HG03135 (cell line): ENCODE results near the gene HOXC4.

Source experiments
- ATAC-seq: cut with Tn5 transposase; IDR thresholded peaks from one replicate; pipeline ENCODE4 v1.9.1; 2021; ENCODE audit warnings: mild to moderate bottlenecking, moderate library complexity; ENCODE audit not compliant: unreplicated experiment

Gene HOXC4

DNA sequence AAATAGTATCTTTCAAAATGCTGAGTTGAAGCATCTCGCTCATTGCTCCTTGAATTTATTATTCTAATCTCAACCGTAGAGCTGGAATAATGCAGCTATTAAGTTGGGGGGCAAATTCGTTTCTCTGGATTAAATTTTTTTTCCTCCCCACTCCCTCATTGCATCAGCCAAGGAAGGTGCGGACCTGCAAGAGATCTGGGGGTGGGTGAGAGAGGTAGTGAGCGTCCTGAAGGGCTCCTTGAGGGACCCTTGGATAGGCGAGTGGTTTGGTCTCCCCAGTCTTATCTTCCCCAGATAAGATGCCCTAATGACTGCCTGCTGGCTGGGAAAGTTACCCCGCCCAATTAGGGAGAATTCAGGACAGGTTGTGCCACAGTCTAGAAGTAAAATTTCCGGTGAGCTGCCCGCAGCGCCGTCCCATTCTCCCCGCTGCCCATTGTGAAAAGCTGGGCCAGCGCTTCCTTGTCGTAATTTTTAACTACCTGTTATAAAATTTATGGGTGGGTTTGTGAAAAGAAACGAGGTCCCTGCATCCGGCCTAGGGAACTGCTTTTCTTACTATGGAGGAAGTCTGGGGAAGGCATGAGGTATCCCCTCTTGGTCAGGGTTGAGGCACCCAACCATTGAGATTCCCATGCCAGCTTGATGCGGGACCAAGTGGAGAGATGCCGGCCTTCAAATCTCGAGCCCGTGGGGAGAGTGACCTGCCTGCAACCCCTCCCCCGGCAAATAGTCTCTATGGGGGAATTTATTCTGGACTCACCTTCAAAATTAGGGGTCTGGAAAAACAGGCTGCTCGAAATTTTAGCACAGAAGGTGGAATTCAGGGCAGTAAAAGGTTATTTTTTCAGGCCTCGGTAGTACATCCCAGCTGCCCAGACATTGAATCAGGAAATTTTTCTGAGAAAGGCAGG is 38.4 kb upstream of the HOXC4 start:
- ATAC-seq: no peak

DNA sequence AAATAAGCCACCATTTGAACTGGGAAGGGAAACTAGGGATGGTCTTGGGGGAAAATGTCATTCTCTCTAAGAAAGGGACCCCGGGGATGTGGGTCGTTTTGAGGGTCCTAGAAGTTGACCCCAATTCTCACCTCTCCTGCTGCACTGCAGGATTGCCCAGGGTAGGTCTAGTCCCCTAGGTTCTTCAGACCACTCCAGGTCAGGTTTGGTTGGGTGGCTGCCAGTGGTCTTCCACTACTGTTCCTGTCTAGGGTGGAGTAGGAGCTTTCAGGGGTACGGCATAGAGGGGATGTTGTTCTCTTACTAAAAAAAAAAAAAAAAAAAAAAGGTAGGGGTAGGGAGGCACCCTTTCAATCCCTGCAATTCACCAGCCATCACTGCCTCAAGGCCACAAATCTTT is 37.6 kb upstream of the HOXC4 start:
- ATAC-seq: no peak

DNA sequence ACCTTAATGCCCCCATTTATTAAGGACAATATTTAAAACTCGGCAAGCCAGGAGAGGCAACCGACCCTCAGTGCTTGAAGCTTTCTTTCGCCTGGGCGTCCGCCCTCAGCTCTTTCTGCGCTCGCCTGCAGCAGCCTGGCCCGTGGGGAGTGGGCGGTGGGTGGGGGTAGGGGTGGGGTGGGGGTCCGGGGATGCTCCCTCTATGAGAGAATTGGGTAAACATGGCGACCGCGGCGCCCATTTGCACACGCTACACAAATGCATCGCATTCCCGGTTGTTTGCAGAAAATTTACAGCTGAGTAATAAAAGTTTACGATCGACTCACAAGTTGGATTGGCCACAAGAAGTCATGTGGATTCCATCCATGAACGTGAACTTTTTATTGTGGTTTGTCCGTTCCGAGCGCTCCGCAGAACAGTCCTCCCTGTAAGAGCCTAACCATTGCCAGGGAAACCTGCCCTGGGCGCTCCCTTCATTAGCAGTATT is 37.1 kb upstream of the HOXC4 start:
- no peak for ATAC-seq

DNA sequence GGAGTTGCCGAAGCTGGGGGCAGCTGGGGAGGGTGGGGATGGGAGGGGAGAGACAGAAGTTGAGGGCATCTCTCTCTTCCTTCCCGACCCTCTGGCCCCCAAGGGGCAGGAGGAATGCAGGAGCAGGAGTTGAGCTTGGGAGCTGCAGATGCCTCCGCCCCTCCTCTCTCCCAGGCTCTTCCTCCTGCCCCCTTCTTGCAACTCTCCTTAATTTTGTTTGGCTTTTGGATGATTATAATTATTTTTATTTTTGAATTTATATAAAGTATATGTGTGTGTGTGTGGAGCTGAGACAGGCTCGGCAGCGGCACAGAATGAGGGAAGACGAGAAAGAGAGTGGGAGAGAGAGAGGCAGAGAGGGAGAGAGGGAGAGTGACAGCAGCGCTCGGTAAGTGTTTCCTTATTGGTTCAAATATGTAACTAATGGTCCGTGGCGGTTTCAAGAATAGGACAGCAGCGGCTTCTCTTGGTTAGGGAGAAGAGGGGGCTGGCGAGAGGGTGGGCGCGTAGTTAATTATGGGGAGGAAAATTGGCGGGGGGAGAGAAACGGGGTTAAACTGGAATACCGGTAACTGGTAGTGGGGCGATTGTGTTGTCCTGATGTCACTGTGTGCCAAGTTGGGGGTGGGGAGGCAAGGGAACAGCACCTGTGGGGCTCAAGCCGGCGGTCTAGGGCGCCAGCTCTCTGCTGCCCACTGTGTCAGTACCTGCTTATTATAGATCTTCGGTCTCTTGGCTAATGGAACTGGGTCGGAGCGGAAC is 36.4 kb upstream of the HOXC4 start:
- peak; percentile 21 for ATAC-seq

DNA sequence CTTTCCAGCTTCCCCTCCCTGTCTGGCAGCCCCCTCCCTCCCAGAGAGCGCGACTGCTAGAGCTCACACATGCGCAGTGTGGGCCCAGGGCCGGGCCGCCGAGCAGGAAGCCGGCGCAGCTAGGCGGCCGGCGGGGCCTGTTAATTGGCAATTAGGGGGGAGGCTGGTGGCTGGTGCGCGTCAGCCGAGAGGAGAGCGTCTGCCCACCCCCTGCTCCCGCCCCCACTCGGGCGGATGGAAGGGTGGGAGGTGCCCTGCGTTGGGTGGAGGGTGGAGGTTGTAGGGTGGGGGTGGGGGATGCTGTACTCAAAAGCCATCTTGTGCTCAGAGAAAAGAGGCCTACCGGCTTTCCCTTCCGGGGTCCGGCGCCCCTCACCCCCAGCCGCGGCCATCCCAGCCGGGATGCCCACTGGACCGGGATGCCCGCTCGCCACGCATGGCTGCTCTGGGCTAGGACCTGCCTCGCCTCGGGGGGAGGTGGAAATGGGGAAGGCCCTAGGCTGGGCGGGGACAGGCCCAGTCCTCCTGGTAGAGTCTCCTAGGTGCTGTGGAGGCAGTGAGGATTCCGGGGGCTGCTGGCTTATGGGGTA is 35.7 kb upstream of the HOXC4 start:
- ATAC-seq: peak; percentile 70

DNA sequence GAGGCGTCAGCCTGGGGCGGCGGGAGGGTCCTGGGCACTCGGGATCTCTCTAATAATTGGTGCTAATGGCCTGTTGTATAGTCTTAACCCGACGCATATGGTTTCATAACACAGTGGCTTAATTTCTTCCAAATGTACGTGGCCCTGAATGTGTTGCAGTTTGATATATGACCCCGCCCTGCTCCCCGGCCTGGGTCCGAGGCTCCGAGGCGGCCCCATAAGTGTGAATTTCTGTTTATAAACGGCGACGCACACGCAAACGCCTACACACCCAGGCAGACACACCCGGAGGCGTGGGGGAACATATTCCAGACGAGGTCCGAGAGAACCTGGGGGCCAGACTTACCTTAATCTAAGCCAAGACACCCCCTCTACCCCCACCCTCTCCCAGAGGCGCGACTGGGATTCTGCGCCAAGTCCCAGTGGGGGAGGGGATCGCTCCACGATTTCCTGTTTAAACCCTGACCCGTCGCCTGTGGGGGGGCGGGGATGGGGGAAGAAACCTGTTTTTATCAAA is 35.1 kb upstream of the HOXC4 start:
- no peak for ATAC-seq

DNA sequence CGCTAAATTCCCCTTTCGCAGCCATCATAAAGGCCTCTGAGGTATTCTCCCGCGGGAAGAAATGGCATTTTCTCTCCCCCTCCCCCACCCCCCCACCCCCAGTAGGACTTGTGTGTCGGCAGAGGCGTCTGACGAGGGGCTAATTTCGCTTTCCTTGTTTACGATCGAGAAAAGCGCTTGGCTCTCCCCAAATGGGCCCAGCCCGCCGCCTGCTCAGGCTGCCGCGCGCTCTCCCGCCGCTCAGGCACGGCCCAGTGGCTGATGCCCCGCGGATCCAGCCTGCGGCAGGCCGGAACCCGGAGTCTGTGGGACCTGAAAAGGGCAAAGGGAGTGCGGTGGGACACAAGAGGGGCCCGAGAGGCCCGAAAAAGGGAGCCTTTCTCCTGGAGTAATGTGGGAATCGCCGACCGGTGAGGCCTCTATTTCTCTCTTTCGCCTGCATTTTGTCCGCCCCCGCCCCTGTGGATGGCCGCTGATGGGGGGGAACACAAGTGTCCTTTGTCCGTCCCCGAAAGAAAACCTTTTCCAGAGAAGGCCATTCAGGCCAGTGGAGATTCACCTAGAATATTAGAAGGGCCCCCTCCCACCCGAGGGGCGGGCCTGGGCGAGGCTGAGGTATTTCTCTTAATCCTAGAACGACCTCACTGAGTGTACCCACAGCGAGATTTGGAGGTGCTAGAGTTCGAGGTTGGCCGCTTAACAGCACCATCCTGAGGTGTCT is 34.4 kb upstream of the HOXC4 start:
- ATAC-seq: no peak

DNA sequence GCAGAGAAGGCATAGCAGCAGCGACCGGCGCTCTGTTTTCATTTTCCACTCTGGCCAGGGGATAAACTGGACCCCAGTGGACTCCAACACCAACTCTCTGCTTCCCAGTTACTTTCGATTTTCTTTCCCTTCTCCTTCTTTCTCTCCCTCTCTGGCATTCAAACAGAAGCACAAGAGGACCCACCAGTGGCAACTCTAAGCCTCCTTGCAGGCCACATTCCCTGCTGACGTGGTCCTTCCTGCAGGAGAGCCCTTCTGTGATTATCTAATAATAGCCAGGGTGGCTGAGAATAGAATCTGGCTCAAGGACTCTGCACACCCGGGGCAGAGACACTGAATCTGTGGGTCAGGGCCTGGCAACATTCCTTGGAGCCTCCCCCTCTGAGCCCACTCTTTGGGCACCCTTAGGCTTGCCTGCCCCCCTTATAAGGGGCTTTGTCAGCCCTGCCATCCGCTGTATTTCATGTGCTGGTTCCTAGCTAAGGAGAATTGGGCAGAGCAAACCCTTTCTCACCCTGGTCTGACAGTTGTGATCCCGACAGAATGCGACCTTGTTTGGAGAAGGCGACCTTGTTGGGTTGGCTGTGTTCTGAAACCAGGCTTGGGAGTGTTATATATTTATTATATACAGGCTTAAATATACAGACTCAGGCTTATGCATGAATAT is 33.6 kb upstream of the HOXC4 start:
- ATAC-seq: no peak

DNA sequence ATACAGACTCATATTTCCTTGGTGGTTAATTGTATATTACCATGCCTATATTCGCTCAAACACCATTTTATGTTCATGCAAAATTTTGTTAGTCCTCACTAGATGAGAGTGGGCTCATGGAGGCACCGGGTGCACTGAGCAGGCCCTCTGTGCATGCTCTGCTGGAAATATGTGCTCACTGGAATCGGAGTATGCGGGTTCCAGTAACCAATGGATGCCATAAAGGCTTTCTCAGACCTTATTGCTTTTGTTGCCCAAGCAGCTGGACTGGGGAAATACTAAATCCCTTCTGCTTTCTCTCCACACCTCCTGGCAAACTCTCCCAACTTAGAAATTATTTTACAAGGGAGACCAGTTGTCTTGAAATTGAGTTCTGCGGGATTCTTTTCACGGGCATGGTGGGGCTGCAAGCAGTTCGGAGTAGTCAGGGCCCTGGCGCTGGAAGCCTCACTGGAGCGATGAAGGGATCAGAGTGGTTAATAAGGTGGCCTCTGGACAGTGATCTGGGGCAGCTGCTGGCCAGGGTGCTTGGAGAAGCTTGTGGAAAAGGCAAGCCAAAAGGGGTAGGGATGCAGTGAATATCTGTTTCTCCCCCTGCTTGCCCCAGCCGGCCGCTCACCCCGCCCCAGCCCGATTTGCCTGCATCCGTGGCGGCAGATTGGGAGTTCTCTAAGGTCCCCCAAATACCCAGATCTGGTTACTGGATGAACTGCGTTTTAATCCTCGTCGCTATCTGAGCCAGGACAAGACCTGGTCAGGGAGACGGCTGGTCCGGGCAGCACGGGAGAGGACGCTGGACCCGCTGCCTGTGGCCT is 32.8 kb upstream of the HOXC4 start:
- ATAC-seq: no peak

DNA sequence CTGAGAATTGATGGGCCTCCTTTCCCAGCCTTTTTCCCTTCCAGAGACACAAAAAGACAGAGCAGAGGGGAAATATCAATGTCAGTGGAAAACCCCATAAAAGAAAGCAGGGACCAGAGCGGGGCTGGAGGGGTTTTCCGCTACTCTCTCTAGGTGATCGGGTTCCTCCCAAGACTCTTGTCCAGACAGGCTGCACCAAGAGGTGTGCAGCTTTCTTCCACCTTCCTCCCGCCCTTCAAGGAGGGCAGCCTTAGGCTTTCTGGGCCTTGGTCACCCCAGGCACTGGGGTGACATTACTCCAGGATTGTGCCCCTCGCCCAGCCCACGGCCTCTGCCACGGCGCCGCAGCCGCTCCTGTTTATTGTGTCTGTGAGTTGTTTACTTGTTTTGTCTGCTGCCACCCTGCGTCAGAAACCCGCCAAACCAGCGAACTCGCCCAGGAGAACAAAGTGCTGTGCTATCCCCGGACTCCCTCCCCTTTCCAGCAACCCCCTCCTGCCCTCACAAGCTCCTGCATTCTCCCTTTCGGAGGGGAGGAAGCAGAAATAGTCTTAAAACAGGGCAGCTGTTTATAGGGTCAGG is 32.1 kb upstream of the HOXC4 start:
- no peak for ATAC-seq

DNA sequence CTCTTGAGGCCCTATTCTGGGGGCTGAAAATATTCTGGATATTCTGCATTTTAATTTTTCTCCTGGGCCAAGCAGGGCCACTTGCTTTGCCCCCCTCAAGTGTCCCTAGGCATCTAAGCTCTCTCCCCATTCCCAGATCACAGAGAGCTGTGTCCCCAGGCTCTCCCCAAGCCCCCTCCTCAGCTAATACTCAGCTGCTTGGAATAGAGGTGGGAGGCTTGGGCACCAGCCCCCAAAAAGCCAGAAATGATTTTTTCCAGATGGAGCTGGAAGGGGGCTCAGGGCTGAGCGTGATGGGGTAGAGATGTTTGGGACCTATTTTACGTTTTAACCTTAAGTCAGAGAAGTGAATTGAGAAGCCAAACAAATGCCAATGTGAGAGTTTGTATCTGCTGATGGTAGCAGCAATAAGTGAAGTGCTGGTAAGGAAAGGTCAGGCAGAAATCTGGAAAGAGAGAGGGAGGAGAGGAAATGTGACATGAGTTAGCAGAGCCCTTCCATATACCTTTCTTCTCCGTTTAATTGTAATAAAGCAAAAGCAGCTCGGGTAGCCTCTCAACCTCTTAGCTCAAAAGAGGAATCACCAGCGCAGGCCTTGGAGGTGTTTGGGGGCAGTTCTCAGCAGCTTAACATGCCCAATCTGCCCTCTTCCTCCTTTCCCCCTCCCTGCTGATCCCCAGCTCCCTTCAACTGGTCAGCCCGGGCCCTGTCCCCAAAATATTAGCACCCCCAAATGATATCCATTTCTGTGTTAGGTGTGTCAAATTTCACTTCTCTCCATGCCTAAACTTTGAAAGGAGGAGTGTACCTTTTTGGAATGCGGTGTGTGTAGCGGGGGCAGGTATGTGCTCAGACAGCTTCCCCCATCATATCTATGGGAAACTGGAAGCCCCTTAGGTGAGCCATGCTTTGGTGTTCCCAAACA is 30.4 kb upstream of the HOXC4 start:
- no peak for ATAC-seq

DNA sequence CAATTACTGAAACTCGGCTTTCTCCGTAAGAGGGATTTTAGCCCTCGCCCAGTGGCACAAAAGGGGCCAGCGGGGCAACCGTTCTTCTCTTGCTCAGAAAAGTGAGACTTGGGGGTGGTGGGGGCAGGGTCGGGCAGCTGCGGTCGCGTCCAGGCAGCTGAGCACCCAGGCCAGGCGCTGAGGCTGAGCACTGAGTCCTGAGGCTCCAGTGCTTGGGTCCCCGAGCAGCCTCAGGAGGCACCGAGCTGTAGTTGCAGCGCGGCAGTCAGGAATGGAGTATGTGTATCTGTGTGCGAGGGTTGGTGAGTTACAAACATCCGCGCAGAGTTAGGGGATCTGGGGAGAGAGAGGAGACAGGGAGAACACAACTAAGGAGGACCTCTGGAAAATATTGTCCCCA is 29.5 kb upstream of the HOXC4 start:
- no peak for ATAC-seq

DNA sequence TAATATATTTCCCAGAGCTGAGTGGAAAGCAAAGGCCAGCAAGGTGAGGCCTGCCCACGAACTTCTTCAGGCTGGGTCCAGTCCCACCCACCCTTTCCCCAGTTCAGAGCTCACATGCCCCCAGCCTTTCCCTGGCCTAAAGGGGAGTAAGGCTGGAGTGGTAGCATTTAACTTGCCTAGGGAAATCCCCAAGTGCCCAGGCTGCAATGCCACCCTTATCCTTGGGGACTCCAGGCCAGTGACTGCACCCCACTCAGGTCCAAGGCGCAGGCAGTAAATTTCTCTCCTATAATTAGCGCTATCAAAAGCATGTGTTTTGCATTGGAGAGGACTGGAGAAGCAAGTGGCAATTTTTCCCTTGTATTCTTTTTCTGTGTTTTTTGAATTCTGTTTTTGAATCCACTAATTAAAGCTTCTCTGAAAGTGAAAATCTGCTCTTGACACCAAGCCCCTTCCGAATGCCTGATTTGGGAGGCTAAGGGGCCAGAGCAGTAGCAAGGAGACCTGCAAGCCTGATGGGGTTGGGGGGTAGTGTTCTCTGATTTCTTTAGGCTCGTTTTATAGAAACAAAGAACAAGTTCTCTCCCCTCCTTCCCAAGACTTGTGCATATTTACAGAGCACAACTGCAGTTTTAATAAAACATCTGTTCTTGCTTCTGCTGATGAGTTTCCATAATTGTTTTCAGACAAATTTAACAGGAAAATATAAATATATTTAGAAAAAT is 28.9 kb upstream of the HOXC4 start:
- ATAC-seq: no peak

DNA sequence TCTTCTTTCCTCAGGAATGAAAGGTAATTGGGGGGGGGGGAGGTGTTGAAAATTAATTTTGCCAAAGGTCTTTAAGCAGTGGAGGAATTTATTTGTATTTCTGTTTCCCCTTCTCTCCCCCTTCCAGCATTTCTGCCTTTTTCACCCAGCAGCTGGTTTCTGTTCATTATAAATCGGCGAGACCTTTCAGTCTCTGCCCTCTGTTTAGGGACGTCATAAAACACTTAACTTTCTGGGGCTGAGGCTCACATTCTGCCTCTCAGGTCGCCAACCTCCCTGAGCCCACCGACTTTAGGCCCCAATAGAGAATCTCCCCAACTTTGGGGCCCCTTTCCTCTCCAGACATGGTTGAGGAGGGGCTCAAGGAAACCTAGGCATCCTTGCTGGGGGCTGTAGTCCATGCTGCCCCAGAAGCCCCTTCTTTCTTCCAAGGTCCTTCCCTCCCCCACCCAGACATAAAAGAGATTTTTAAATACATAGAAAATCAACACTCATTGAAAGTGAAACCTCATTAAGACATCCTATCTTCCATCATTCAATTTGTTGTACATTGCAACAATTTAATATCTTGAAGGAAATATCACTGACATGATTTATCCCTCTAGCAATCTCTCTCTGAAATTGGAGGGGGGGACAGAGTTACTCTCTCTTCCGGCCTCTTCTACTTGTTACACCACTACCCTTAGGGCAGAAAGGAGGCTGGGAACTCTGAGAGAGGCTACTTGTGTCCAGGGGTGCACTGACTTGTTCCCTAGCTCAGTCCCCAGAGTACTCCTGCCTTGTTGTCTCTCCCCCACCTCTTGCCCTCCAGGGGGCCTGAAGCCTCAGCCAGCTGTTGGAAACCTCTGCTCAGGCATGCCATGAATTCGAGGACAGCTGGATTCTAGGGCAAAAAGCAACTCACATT is 27.9 kb upstream of the HOXC4 start:
- no peak for ATAC-seq

DNA sequence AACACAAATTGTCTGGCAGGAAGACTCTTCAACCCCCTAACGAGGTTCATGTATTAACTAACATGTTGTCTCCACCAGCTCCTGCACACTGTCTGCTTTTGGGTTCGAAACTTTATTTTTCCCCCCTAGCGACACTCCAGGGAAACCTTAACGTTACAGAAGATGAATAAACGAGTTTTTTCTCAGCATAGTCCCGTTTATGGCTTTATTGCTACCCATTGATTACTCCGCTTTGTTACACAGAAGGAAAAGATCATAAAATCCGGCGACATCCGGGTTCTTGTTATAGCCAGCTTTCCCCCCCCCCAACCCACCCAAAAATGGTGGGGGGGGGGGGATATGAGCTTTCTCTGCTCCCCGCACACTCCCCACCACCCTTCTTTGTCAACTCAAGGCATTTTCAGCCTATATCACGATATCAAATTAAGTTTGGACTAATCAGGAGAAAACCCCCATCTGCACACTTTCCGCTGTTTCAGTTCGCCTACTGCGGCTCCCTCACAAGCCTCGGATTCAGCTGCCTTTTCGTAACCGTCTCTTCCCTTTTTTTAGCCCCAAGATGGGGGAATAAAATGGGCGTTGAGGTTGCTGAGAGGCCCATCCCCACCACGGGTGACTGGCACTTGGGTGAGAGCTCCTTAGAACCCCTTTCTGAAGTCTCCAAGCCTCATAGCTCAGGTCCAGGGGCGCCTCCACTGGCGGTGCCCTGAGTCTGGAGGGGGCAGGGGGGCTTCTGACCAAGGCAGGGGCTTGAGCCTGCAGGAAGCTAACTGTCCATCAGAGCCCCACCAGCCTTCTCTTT is 26.8 kb upstream of the HOXC4 start:
- ATAC-seq: no peak

DNA sequence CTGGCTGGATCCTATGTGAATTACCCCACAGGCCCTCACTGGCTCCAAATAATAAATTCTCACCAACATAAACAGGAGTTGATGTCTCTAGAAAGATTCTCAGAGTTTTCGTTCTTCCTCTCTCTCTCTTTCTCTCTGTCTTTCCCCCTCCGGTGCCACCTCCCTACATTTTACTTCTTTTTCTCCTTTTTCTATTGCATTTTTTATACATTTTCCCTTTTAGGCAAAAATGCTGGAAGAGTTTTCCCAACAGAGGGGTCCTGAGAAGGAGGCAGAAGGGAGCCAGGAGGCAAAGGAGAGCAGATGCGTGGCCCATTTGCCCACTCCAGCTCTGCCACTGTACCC is 26.2 kb upstream of the HOXC4 start:
- no peak for ATAC-seq
